NCI-H2227 (cell line): Measurements from ENCODE around the gene LRRC1.

Experiments
- DNase-seq: peaks from one replicate; lab custom pipeline; 2025; ENCODE audit not compliant: unreplicated experiment; lab: John Stamatoyannopoulos, UW

Gene LRRC1

DNA sequence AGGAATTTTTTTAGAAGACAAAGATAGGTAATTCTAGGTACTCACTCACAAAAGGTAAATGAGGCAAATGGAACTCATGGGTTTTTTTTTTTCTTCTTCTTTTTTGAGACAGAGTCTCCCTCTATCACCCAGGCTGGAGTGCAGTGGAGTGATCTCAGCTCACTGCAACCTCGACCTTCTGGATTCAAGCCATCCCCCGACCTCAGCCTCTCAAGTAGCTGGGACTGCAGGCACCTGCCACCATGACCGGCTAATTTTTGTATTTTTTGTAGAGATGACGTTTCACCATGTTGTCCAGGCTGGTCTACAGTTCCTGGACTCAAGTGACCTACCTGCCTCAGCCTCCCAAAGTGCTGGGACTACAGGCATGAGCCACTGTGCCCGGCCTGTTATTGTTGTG, 126.1 kb downstream of the LRRC1 start:
- no peak for DNase-seq

GRCh38 chr6:53921639-53922038, 126.8 kb downstream of the LRRC1 start:
- DNase-seq, result no peak

DNA sequence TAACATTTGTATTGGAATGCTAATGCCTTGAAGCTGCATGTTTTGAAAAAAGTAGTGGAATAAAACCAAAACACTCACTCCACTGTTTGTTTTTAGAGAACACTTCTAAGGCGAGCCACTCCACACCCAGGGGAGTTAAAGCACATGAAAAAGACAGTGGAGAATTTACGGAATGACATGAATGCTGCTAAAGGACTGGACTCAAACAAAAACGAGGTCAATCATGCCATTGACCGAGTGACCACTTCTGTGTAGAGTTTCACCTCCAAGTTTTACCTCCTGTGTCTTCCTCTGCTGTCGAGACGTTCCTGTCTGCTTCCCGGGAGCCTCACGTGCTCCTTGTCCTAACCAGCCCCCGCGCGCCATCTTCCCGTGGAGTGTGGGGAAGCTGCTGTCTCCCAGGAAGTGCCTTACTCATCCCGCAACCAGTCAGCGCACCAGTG, 127.8 kb downstream of the LRRC1 start:
- no peak for DNase-seq

DNA sequence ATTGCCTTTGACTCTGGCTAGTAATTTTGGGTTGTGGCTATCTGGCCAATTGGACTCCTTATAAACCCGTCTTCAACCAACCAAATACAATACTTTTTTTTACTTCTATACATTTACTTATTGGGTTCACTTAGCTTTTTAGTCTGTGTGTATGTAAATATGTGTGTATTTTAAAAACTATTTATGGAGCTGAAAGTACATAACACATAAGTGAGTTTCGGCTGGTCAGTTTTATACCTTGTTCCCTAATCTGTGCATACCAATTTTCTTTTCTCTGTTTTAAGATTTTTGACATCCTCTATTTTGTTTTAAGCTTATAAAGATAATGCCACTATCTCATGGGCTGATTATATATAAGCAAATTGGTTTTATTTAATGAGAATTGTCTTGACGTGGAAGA, 129.5 kb downstream of the LRRC1 start:
- DNase-seq, result no peak

DNA sequence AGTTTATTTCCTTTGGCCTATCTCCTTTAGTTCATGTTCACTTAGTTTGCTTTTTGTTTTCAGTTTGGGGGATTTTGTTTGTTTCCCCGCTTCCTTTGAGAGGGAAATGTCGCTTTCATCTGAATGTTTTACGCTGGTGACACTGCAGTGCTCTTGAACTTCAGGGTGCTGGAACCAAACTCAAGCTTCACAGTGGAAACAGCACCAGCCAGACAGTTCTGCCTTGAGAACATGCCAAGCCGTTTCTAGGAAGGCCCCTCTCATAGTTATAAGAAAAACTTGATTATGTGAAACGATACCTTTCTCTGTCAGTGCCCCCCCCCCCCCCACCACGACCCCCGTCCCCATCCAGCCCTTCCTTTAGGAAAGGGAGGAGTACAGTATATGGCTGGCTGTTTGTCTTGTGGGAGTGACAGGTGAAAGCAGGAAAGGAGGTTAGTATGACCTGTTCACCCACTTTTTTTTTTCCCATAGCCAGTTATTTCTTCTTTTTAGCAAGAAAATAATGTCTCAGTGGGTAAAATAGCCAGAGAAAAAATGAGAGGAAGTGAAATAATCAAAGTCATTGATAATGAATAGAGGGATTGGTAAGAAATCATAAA, 130.1 kb downstream of the LRRC1 start:
- DNase-seq, result no peak

DNA sequence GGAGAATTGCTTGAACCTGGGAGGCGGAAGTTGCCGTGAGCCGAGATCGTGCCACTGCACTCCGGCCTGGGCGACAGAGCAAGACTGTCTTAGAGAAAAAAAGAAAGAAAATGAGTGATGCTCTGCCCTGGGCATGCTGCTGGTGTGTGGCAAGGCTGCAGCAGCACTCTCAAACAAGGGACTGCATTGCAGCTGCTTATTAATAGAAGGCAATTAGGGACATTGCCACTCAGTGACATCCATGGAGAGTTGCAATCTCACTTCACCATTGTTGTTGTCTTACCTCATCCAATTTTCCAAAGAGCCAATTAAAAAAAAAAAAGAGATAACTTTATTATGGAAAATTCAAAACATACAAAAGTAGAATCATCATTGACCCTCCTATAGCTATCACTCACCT, 131.1 kb downstream of the LRRC1 start:
- no peak for DNase-seq

DNA sequence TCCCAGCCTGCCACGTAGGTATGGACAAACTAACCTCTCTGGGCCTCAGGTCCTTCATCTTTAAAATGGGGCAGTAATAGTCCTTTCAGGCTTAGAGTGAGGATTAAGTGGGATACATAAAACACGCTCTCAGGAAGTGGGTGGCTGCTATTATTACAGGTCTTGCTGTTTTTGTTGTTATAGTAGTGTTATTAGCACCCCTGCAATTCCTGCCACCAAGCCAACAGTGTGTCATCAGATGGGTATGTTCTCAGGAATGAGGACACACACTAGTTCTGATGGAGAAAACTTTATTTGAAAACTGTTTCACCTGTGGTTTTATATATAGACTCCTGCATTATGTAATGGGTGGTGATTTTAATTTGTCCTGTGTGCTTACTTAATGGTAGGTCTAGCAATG, 131.7 kb downstream of the LRRC1 start:
- no peak for DNase-seq

- no peak for DNase-seq
Observed at GRCh38 chr6:53928641-53929040, 133.8 kb downstream of the LRRC1 start.

DNA sequence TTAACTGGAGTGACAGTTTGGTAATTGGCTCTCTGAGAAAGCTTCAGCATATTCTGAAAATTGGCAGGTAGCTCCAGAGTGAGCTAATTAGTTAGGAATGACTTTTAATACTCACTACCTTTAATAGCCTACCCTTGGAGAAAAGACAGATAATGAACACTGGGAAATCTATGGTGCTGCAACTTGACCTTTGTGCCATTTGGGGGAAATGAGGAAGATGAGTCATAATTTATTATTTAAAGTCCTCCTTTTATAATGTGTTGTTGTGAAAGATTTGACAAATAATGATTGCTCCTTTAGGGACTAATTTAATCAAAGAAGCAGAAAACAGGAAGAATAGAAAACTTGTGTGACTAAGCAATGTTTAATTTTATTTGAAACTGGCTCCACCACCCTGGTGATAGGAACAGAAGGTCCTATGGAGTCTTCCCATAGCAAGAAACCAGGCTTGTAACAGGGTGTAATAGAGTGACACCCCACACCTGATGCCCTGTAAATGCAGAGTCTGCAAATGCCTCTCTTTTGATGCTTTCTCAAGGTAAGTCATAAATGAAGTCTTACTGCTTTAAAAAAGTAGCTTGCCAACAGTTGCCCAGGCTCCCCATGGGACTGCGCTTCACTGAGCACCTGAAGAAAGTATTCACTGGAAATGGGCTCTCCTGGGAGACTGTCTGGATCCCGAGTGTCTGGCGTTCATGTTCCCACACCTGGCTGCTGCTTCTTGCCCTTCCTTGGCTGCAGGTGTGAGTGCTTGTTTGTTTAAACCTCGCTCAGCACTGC, 134.4 kb downstream of the LRRC1 start:
- no peak for DNase-seq

DNA sequence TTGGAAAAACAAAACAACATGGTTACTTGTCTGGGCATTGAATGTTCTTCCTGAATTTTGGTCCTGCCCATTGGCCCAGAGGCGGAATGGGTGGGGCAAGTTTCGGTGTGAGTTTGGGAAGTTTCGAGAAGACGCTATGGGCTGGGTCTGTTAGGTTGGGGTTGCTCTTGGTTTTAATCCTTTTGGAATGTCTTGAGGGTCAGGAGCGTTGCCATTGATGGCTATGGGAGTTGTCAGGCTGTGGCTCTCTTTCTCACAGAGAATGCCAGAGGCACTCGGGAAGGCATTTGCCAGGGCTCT, 135.0 kb downstream of the LRRC1 start:
- DNase-seq, result no peak

GRCh38 chr6:53930330-53930729, 135.5 kb downstream of the LRRC1 start:
- DNase-seq, result no peak

DNA sequence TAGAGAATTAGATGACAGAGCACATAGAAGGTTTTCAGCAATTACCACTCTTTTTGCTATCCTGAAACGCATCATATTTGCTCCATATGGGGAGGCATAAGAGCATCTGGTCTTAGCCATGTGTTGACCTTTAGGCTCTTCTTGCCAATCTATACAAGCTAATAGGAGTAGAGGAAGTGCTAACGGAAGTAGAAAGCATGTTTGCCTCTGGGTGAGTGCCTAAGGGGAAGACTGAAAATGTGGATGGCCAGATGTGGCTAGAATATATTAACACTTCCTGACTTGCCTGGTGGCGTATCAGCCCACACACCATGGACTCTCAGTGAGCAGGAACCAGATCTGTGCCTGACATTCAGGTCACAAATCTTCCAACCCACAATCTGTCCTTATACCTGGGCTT, 136.3 kb downstream of the LRRC1 start:
- no peak for DNase-seq

DNA sequence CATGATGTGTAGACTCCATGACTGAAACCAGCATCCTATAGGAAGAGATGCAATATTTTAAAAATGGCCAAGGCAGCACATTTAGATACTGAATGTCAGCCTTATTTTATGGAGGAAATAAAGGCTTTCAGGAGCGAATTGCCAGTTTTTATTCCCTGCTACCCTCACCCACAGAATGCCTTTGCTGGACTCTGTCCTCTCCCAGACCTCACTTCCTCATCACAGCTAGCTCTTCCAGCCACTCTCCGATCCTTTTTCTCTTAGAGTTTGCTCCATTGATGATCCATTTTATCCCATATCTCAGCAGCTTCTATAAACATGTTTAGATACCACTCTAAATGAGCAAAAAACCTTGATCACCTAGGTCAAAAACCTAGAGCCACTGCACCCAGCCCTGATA, 137.7 kb downstream of the LRRC1 start:
- no peak for DNase-seq

DNA sequence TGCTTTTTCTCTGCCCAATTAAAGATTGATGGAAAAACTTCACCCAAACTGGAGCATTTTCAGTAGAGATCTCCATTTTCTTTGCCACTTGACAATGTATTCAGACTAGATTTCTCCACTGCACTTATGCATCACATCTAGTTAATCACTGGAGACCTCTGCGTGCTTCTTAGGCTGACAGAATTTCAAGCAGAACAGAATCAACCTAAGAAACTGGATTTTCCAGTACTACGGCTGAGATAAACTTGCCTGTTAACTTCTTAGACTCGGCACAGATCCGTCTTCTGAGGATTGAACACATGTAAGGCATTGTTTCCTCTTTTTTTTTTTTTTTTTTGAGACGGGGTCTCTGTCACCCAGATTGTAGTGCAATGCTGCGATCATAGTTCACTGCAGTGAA, 139.2 kb downstream of the LRRC1 start:
- DNase-seq, result no peak

DNA sequence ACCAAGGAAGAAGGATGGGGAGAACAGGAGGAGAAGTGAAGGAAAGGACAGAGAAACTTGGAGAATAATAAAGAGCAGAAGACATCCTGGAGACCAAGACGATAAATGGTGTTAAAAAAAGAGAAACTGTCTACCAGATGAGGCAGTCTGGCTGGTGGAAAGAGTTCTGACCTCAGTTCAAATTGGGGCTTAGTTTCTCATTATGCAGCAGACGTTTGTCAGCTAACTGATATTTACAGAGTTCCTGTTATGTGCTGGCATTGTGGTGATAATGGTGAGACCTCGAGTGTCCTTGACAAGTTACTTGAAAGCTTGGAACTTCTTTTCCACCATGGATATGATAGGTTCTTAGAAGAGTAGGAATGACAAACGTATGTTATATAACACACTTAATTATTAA, 142.7 kb downstream of the LRRC1 start:
- DNase-seq, result no peak

GRCh38 chr6:53938810-53939209, 144.0 kb downstream of the LRRC1 start:
- DNase-seq, result no peak

- no peak for DNase-seq
Observed at GRCh38 chr6:53939830-53940229, 145.0 kb downstream of the LRRC1 start.

GRCh38 chr6:53943395-53943794, 148.6 kb downstream of the LRRC1 start:
- no peak for DNase-seq

- DNase-seq, result no peak
Observed at GRCh38 chr6:53944091-53944490, 149.3 kb downstream of the LRRC1 start.

GRCh38 chr6:53944543-53944942, 149.7 kb downstream of the LRRC1 start:
- no peak for DNase-seq

DNA sequence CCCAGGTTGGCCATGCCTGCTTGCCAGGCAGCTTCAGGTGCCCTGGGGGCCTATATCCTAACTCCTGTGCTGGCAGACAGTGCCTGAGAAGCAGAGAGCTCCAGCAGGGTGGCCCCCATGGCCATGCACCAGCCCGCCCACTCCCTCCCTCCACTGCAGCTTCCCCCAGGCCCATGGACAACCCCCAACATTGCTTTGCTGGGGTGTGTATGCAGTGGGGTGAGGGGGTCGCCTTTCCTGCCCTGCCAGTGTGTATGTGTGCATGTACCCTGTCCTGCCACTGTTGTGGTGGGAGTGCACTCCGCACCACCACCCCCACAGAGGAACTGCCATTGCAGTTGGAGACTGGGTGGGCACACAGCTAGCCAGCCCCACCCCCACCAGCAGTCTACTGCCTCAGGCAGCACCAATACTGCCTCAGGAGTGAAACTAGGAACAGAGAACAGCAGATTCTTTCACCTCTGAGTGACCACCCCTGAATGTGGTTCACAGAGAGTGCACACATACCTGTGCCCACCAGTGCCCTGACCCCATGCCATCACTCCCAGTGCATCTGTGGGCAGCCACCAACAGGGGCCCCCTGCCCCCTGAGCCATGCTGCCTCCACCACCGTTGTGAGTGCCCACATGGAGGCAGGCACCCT, 151.1 kb downstream of the LRRC1 start:
- no peak for DNase-seq

DNA sequence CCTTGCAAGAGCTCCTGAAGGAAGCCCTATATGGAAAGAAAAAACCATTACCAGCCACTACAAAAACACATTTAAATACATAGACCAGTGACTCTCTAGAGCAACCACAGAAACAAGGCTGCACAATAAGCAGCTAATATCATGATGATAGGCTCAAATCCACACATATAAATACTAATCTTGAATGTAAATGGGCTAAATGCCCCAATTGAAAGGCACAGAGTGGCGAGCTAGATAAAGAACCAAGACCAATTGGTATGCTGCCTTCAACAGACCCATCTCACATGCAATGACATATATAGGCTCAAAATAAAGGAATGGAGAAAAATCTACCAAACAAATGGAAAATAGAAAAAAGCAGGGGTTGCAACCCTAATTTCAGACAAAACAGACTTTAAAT, 153.0 kb downstream of the LRRC1 start:
- no peak for DNase-seq

GRCh38 chr6:53951383-53951782, 156.6 kb downstream of the LRRC1 start:
- DNase-seq, result no peak
